H1 (cell line): ENCODE measurements around the gene ANKS1A. TPM values are rescaled to one million over a fixed set of nuclear protein-coding genes. Genes with fewer than 3 reads are reported as not detected.

ENCODE experiments used
- CTCF ChIA-PET: fragments of 300-600 bp; sonication (Branson Sonifier 250); formaldehyde crosslinking; loops from one replicate; lab custom pipeline; 2021; ENCODE audit not compliant: partially characterized antibody; lab: Charles Lee
- POLR2A ChIA-PET: fragments of 300-600 bp; sonication (Branson Sonifier 250); formaldehyde crosslinking; loops from one replicate; lab custom pipeline; 2021; ENCODE audit warnings: inconsistent platforms; ENCODE audit not compliant: partially characterized antibody; lab: Charles Lee
- DNase-seq, 2 experiments: peaks; one replicate each; pipeline versions ENCODE4 v3.0.0 to v3.0.0-alpha.2; 2010 to 2022; ENCODE audit warnings: low spot score in 2 of 2, low read depth in 1 of 2, mixed read lengths in 1 of 2
- FAIRE-seq: peaks from 2 replicates; lab custom pipeline; 2011; peaks lifted over from hg19 to GRCh38; lab: Jason Lieb, UNC
- H2AFZ ChIP-seq: 2 replicates; pipeline ENCODE4 v1.8.1; 2012; ENCODE audit warnings: low read length, inconsistent platforms
- H2AK5ac ChIP-seq: 2 replicates; pipeline ENCODE4 v1.6.1; 2013; ENCODE audit warnings: low read depth, low read length
- H2BK120ac ChIP-seq: replicated peaks from 2 replicates; pipeline ENCODE3; 2013; ENCODE audit warnings: low read depth, low read length, inconsistent platforms
- H2BK12ac ChIP-seq: 2 replicates; pipeline ENCODE4 v1.6.1; 2013; ENCODE audit warnings: low read depth, low read length
- H2BK15ac ChIP-seq: 2 replicates; pipeline ENCODE4 v1.6.1; 2013; ENCODE audit warnings: low read length
- H2BK20ac ChIP-seq: 2 replicates; pipeline ENCODE4 v1.6.1; 2013; ENCODE audit warnings: low read length
- H2BK5ac ChIP-seq: 2 replicates; pipeline ENCODE4 v1.6.1; 2013; ENCODE audit warnings: low read depth, low read length
- H3K14ac ChIP-seq: 2 replicates; pipeline ENCODE4 v1.6.1; 2013; ENCODE audit warnings: inconsistent platforms; ENCODE audit not compliant: insufficient read length
- H3K18ac ChIP-seq: 2 replicates; pipeline ENCODE4 v1.6.1; 2013; ENCODE audit warnings: low read length; ENCODE audit errors: extremely low read depth
- H3K23ac ChIP-seq: 2 replicates; pipeline ENCODE4 v1.6.1; 2013; ENCODE audit warnings: inconsistent platforms; ENCODE audit not compliant: insufficient read length
- H3K23me2 ChIP-seq: 2 replicates; pipeline ENCODE4 v1.6.1; 2013; ENCODE audit warnings: low read depth, low read length
- H3K27ac ChIP-seq: 2 replicates; pipeline ENCODE4 v1.6.1; 2011; ENCODE audit warnings: low read depth, low read length, inconsistent platforms
- H3K27me3 ChIP-seq, 4 experiments: replicated peaks in 1 of 4; 1 replicate in 1 of 4; 2 replicates in 3 of 4; pipeline versions ENCODE4 v1.6.1 to v1.8.1; 2011 to 2013; ENCODE audit warnings: low read length in 3 of 4, mild to moderate bottlenecking in 3 of 4, inconsistent platforms in 2 of 4, mixed read lengths in 2 of 4, moderate library complexity in 1 of 4; ENCODE audit not compliant: control insufficient read depth in 3 of 4, insufficient read depth in 3 of 4; ENCODE audit errors: extremely low read depth in 1 of 4
- H3K36me3 ChIP-seq, 4 experiments: 2 replicates each; pipeline versions ENCODE4 v1.6.1 to v1.8.1; 2011 to 2013; ENCODE audit warnings: mild to moderate bottlenecking in 4 of 4, low read length in 3 of 4, moderate library complexity in 2 of 4, control low read depth in 1 of 4, inconsistent platforms in 1 of 4; ENCODE audit not compliant: insufficient read depth in 4 of 4, control insufficient read depth in 2 of 4
- H3K4ac ChIP-seq: replicated peaks from 2 replicates; pipeline ENCODE3; 2013; ENCODE audit warnings: low read length, low read depth, mixed read lengths, inconsistent platforms; ENCODE audit not compliant: insufficient read length
- H3K4me1 ChIP-seq, 4 experiments: replicated peaks in 1 of 4; 1 replicate in 1 of 4; 2 replicates in 3 of 4; pipeline versions ENCODE4 v1.6.1 to v1.8.1; 2011 to 2013; ENCODE audit warnings: low read length in 3 of 4, inconsistent platforms in 2 of 4, mixed read lengths in 1 of 4; ENCODE audit not compliant: insufficient read depth in 4 of 4, control insufficient read depth in 3 of 4
- H3K4me2 ChIP-seq, 2 experiments: 2 replicates each; pipeline versions ENCODE4 v1.6.1 to v1.8.1; 2011 to 2013; ENCODE audit warnings: low read depth in 2 of 2, low read length in 2 of 2, control low read depth in 1 of 2, inconsistent platforms in 1 of 2, mild to moderate bottlenecking in 1 of 2; ENCODE audit not compliant: insufficient read depth in 1 of 2
- H3K4me3 ChIP-seq, 4 experiments: fragments of 200-600, 300-600 bp in 1 of 4; sonication (generic), shearing (Covaris generic), sonication (Bioruptor Twin) in 1 of 4; 2 replicates each; pipeline versions ENCODE4 v1.5.1 to v1.8.1; 2011 to 2016; ENCODE audit warnings: low read length in 4 of 4, low read depth in 3 of 4, control low read depth in 2 of 4, inconsistent platforms in 2 of 4, mild to moderate bottlenecking in 2 of 4, mixed read lengths in 1 of 4, moderate library complexity in 1 of 4; ENCODE audit not compliant: insufficient read depth in 2 of 4; ENCODE audit errors: extremely low read depth in 1 of 4
- H3K56ac ChIP-seq: replicated peaks from 2 replicates; pipeline ENCODE3; 2013; ENCODE audit warnings: low read depth, mild to moderate bottlenecking, mixed read lengths, low read length, inconsistent platforms; ENCODE audit not compliant: insufficient read length
- H3K79me1 ChIP-seq: 2 replicates; pipeline ENCODE4 v1.6.1; 2013; ENCODE audit warnings: low read depth, low read length, control low read depth
- H3K79me2 ChIP-seq, 2 experiments: 2 replicates each; pipeline versions ENCODE4 v1.6.1 to v1.8.1; 2012 to 2013; ENCODE audit warnings: low read length in 2 of 2, mild to moderate bottlenecking in 2 of 2, inconsistent platforms in 1 of 2; ENCODE audit not compliant: insufficient read depth in 2 of 2, control insufficient read depth in 1 of 2
- H3K9ac ChIP-seq, 4 experiments: replicated peaks in 1 of 4; 1 replicate in 1 of 4; 2 replicates in 3 of 4; pipeline versions ENCODE4 v1.6.1 to v1.8.1; 2011 to 2013; ENCODE audit warnings: low read depth in 3 of 4, low read length in 3 of 4, control low read depth in 2 of 4, mild to moderate bottlenecking in 2 of 4, moderate library complexity in 2 of 4, inconsistent platforms in 1 of 4; ENCODE audit errors: extremely low read depth in 1 of 4
- H3K9me3 ChIP-seq, 2 experiments: 2 replicates each; pipeline versions ENCODE4 v1.6.1 to v1.8.1; 2012 to 2013; ENCODE audit warnings: mild to moderate bottlenecking in 2 of 2, moderate library complexity in 2 of 2, control low read depth in 1 of 2, inconsistent platforms in 1 of 2, low read depth in 1 of 2, low read length in 1 of 2, mixed read lengths in 1 of 2; ENCODE audit not compliant: insufficient read depth in 2 of 2
- H4K20me1 ChIP-seq, 2 experiments: replicated peaks in 1 of 2; 2 replicates each; pipeline versions ENCODE3 to v1.8.1; 2011 to 2013; ENCODE audit warnings: inconsistent platforms in 2 of 2, low read length in 2 of 2, mild to moderate bottlenecking in 1 of 2; ENCODE audit not compliant: insufficient read depth in 2 of 2, control insufficient read depth in 1 of 2
- H4K5ac ChIP-seq: 2 replicates; pipeline ENCODE4 v1.6.1; 2013; ENCODE audit warnings: low read length, low read depth, mixed read lengths, inconsistent platforms; ENCODE audit not compliant: insufficient read length
- H4K8ac ChIP-seq: 2 replicates; pipeline ENCODE4 v1.8.0; 2013; ENCODE audit warnings: mild to moderate bottlenecking, moderate library complexity, low read length, inconsistent platforms; ENCODE audit not compliant: insufficient read depth; ENCODE audit errors: extremely low read depth
- H4K91ac ChIP-seq: replicated peaks from 2 replicates; pipeline ENCODE3; 2013; ENCODE audit warnings: low read length, mixed read lengths, inconsistent platforms; ENCODE audit not compliant: insufficient read length
- E2F6 ChIP-seq: IDR thresholded peaks from 2 replicates; pipeline ENCODE4 v1.6.1; 2012; ENCODE audit warnings: inconsistent platforms
- EZH2 ChIP-seq: fragments of 200-600 bp; sonication (generic); IDR thresholded peaks from 2 replicates; pipeline ENCODE4 v1.7.1; 2012; ENCODE audit warnings: low read depth, mild to moderate bottlenecking, moderate library complexity, low read length, inconsistent platforms; ENCODE audit not compliant: severe bottlenecking
- HDAC6 ChIP-seq: IDR thresholded peaks from one replicate; pipeline ENCODE4 v1.7.1; 2012; ENCODE audit warnings: low read depth, mild to moderate bottlenecking, inconsistent platforms, low read length, moderate library complexity
- KDM4A ChIP-seq: IDR thresholded peaks from one replicate; pipeline ENCODE4 v1.7.1; 2012; ENCODE audit warnings: low read depth, mild to moderate bottlenecking, moderate library complexity, low read length, inconsistent platforms; ENCODE audit not compliant: severe bottlenecking
- KDM5A ChIP-seq: fragments of 200-600 bp; IDR thresholded peaks from 2 replicates; pipeline ENCODE4 v1.7.1; 2012; ENCODE audit warnings: mild to moderate bottlenecking, low read length, inconsistent platforms, mixed read lengths
- POU5F1 ChIP-seq: IDR thresholded peaks from 2 replicates; pipeline ENCODE4 v1.6.1; 2011; ENCODE audit warnings: low read depth, mild to moderate bottlenecking, low read length, moderate library complexity
- RAD21 ChIP-seq, 2 experiments: IDR thresholded peaks in 1 of 2; conservative IDR thresholded peaks in 1 of 2; 2 replicates each; pipeline ENCODE4 v1.6.1; 2011; ENCODE audit warnings: low read depth in 2 of 2, low read length in 2 of 2, improper control_type of control experiment in 1 of 2, inconsistent platforms in 1 of 2, mild to moderate bottlenecking in 1 of 2, moderate library complexity in 1 of 2
- TAF1 ChIP-seq: IDR thresholded peaks from 2 replicates; pipeline ENCODE4 v1.6.1; 2011; ENCODE audit warnings: mild to moderate bottlenecking, low read depth, low read length
- ZNF274 ChIP-seq: IDR thresholded peaks from 2 replicates; pipeline ENCODE4 v1.7.0; 2012; ENCODE audit warnings: low read length, borderline replicate concordance; ENCODE audit errors: extremely low read depth
- WGBS, 2 experiments: shearing (Covaris generic) in 1 of 2; methylation state at CpG; one replicate each; pipeline versions ENCODE4 v1.1.6 to v1.1.7; 2013 to 2015; ENCODE audit warnings: low lambda C conversion rate in 2 of 2, mixed read lengths in 2 of 2, inconsistent platforms in 1 of 2, low coverage in 1 of 2, missing lambda C conversion rate in 1 of 2; ENCODE audit not compliant: insufficient replicate concordance in 2 of 2, insufficient coverage in 1 of 2, insufficient read length in 1 of 2; ENCODE audit errors: extremely low coverage in 1 of 2, missing lambda C conversion rate in 1 of 2; 5-methylcytosine and 5-hydroxymethylcytosine counted together
- polyA plus RNA-seq, 7 experiments: library from polyadenylated mRNA; depleted of rRNA in 3 of 7; stranded (reverse) in 5 of 7; unstranded in 2 of 7; fragments of >200 nt in 5 of 7; fragments of 200-250 nt in 2 of 7; gene quantifications; 1 replicate in 5 of 7; 2 replicates in 1 of 7; 4 replicates in 1 of 7; pipeline versions ENCODE4 v1.2.1 to v1.2.3, GENCODE V29; 2011 to 2013; ENCODE audit warnings: missing spikeins in 2 of 7, mixed read lengths in 2 of 7
- total RNA-seq: library from RNA; stranded (reverse); fragmentation: NEBNext Ultra II Directional; extraction: Animal tissue kit (Norgen Biotek cat#: 25700); gene quantifications from 2 replicates; pipeline ENCODE4 v1.2.1, GENCODE V29; 2021
- TF ChIP-seq, protein P1 (sequence below), 3 experiments: IDR thresholded peaks; 1 replicate in 2 of 3; 2 replicates in 1 of 3; pipeline versions ENCODE4 v1.5.1 to v1.6.1; 2011; ENCODE audit warnings: low read length in 3 of 3, mild to moderate bottlenecking in 3 of 3, inconsistent platforms in 2 of 3, low read depth in 1 of 3, moderate library complexity in 1 of 3; ENCODE audit not compliant: insufficient read depth in 1 of 3; ENCODE audit errors: control extremely low read depth in 1 of 3

The ANKS1A gene
- total and polyA plus RNA-seq, 2 of the 8 experiments (the other 6 are each of a cell fraction or from before 2014, with no cell fraction given), result 9.8 to 30.9 TPM

DNA sequence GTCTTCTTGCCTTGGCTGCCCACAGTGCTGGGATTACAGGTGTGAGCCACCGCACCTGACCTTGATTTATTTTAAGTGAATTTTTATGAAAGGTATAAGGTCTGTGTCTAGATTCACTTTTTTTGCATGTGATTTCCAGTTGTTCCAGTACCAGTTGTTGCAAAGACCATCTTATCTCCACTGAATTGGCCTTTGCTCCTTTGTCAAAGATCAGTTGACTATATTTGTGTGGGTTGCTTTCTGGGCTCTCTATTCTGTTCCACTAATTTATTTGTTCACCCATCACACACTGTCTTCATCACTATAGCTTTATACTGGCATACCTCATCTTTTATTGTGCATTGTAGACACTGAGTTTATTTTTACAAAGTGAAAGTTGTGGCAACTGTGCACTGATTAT lies 56.3 kb downstream of the ANKS1A start:
- Histone ChIP-seq H2BK15ac (no peak overlapping the region), H3K56ac (no peak overlapping the region), H3K27me3 (no peaks in the 10 kb centered on the region), H3K14ac (no peak overlapping the region), H2BK20ac (no peak overlapping the region), H2BK5ac (no peak overlapping the region), H3K79me2 (peaks cover 0 to 27% of the 10 kb centered on the region in 2 experiments; a peak in 2 of 4 replicates), H3K36me3 (no peaks in the 10 kb centered on the region), H3K27ac (no peak overlapping the region), H4K20me1 (peaks cover 0 to 1% of the 10 kb centered on the region in 2 experiments), H3K4me1 (no peaks in the 10 kb centered on the region), H2AK5ac (no peak overlapping the region), H2AFZ (no peak overlapping the region), H3K79me1 (0 out of 2 replicates have a peak, but pooled peaks cover 2% of the 10 kb centered on the region), H4K91ac (no peak overlapping the region), H4K5ac (no peak overlapping the region), H3K23me2 (no peaks in the 10 kb centered on the region; the same call in 1 of the 2 replicates), H2BK12ac (no peak overlapping the region), H3K9ac (no peak overlapping the region), H3K9me3 (no peaks in the 10 kb centered on the region; a peak in 2 of 4 replicates), H3K4ac (no peak overlapping the region), H3K4me3 (no peak overlapping the region), H3K4me2 (no peak overlapping the region), H3K23ac (no peak overlapping the region), H2BK120ac (no peak overlapping the region), H3K18ac (no peak overlapping the region), H4K8ac (no peak overlapping the region)
- POLR2A ChIA-PET, result interaction anchor here (0.5 kb wide), 1 partner anchor 243 kb away, joined by 5 read pairs; no protein-coding TSS in a partner anchor
- DNase-seq (no peak), FAIRE-seq (no peak)
- CTCF ChIA-PET, result no interaction called here
- WGBS, 2 experiments, result 85% methylated on average over 1 of the region's 1 CpG; no CpG with 5 or more reads in 1 of the 2 experiments
- TF ChIP-seq E2F6 (no peak), KDM5A (no peak), EZH2 (no peak), TAF1 (no peak), KDM4A (no peak), POU5F1 (no peak), RAD21 (IDR thresholded peaks at IDR 0.05 in 1 of 2, conservative IDR thresholded peaks at IDR 0.05 in 1 of 2; ENCODE audit: low read depth in 2 of 2, low read length in 2 of 2) (no peak), ZNF274 (no peak), HDAC6 (no peak)
- TF ChIP-seq, protein P1, sequence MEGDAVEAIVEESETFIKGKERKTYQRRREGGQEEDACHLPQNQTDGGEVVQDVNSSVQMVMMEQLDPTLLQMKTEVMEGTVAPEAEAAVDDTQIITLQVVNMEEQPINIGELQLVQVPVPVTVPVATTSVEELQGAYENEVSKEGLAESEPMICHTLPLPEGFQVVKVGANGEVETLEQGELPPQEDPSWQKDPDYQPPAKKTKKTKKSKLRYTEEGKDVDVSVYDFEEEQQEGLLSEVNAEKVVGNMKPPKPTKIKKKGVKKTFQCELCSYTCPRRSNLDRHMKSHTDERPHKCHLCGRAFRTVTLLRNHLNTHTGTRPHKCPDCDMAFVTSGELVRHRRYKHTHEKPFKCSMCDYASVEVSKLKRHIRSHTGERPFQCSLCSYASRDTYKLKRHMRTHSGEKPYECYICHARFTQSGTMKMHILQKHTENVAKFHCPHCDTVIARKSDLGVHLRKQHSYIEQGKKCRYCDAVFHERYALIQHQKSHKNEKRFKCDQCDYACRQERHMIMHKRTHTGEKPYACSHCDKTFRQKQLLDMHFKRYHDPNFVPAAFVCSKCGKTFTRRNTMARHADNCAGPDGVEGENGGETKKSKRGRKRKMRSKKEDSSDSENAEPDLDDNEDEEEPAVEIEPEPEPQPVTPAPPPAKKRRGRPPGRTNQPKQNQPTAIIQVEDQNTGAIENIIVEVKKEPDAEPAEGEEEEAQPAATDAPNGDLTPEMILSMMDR (IDR thresholded peaks at IDR 0.05; ENCODE audit: control extremely low read depth in 1 of 3, insufficient read depth in 1 of 3, low read depth in 1 of 3, low read length in 3 of 3), result no peak
